H9 (cell line): ENCODE measurements around the gene SLC24A4. TPM values are rescaled to one million over a fixed set of nuclear protein-coding genes. Genes with fewer than 3 reads are reported as not detected.

ENCODE experiments used
- DNase-seq: peaks from one replicate; pipeline ENCODE4 v3.0.0-alpha.2; 2017
- H2AFZ ChIP-seq: one replicate; pipeline ENCODE4 v1.6.1; 2013; ENCODE audit warnings: mild to moderate bottlenecking, low read length, control low read depth, moderate library complexity
- H2AK5ac ChIP-seq: 2 replicates; pipeline ENCODE4 v1.6.1; 2013; ENCODE audit warnings: low read length, control low read depth, mixed read lengths; ENCODE audit not compliant: insufficient read length
- H2BK120ac ChIP-seq: one replicate; pipeline ENCODE4 v1.6.1; 2013; ENCODE audit warnings: low read depth, mild to moderate bottlenecking, low read length, control low read depth, inconsistent platforms; ENCODE audit not compliant: poor library complexity, severe bottlenecking
- H2BK12ac ChIP-seq: 2 replicates; pipeline ENCODE4 v1.6.1; 2013; ENCODE audit warnings: low read length, control low read depth, mixed read lengths, low read depth; ENCODE audit not compliant: insufficient read length
- H2BK15ac ChIP-seq: 2 replicates; pipeline ENCODE4 v1.6.1; 2013; ENCODE audit warnings: low read depth, low read length, control low read depth
- H2BK20ac ChIP-seq: one replicate; pipeline ENCODE4 v1.6.1; 2013; ENCODE audit warnings: low read depth, mild to moderate bottlenecking, low read length, control low read depth, inconsistent platforms; ENCODE audit not compliant: poor library complexity, severe bottlenecking
- H2BK5ac ChIP-seq: 2 replicates; pipeline ENCODE4 v1.6.1; 2013; ENCODE audit warnings: low read length, control low read depth, mixed read lengths; ENCODE audit not compliant: insufficient read length
- H3K14ac ChIP-seq: 2 replicates; pipeline ENCODE4 v1.6.1; 2013; ENCODE audit warnings: low read length, control low read depth; ENCODE audit not compliant: insufficient read depth
- H3K18ac ChIP-seq: 2 replicates; pipeline ENCODE4 v1.6.1; 2013; ENCODE audit warnings: low read depth, mild to moderate bottlenecking, mixed read lengths, low read length, control low read depth; ENCODE audit not compliant: insufficient read length
- H3K23ac ChIP-seq: 2 replicates; pipeline ENCODE4 v1.6.1; 2013; ENCODE audit warnings: low read length, control low read depth, mixed read lengths, low read depth; ENCODE audit not compliant: insufficient read length
- H3K23me2 ChIP-seq: 2 replicates; pipeline ENCODE4 v1.6.1; 2013; ENCODE audit warnings: low read depth, mild to moderate bottlenecking, mixed read lengths, low read length, control low read depth; ENCODE audit not compliant: insufficient read length, poor library complexity, severe bottlenecking
- H3K27ac ChIP-seq: 2 replicates; pipeline ENCODE4 v1.5.1; 2013; ENCODE audit warnings: low read length, control low read depth, mixed read lengths, low read depth; ENCODE audit not compliant: insufficient read length
- H3K27me3 ChIP-seq: 2 replicates; pipeline ENCODE4 v1.6.1; 2013; ENCODE audit warnings: low read length, control low read depth, inconsistent platforms; ENCODE audit not compliant: insufficient read depth
- H3K4ac ChIP-seq: 2 replicates; pipeline ENCODE4 v1.6.1; 2013; ENCODE audit warnings: low read depth, mild to moderate bottlenecking, control low read depth, inconsistent platforms, low read length, moderate library complexity
- H3K4me1 ChIP-seq: 2 replicates; pipeline ENCODE4 v1.6.1; 2013; ENCODE audit warnings: low read length, control low read depth, inconsistent platforms; ENCODE audit not compliant: insufficient read depth
- H3K4me2 ChIP-seq: 2 replicates; pipeline ENCODE4 v1.6.1; 2013; ENCODE audit warnings: low read length, control low read depth, mixed read lengths; ENCODE audit not compliant: insufficient read length, insufficient read depth
- H3K56ac ChIP-seq: 2 replicates; pipeline ENCODE4 v1.6.1; 2013; ENCODE audit warnings: low read depth, mild to moderate bottlenecking, mixed read lengths, low read length, control low read depth; ENCODE audit not compliant: insufficient read length
- H3K79me1 ChIP-seq: 2 replicates; pipeline ENCODE4 v1.6.1; 2013; ENCODE audit warnings: low read depth, mild to moderate bottlenecking, moderate library complexity, low read length, control low read depth, inconsistent platforms; ENCODE audit not compliant: insufficient read depth, poor library complexity, severe bottlenecking
- H3K79me2 ChIP-seq: 2 replicates; pipeline ENCODE4 v1.6.1; 2013; ENCODE audit warnings: low read length, control low read depth, inconsistent platforms; ENCODE audit not compliant: insufficient read depth
- H3K9ac ChIP-seq: 2 replicates; pipeline ENCODE4 v1.6.1; 2013; ENCODE audit warnings: low read length, control low read depth, mixed read lengths; ENCODE audit not compliant: insufficient read length; ENCODE audit errors: extremely low read depth
- H3K9me3 ChIP-seq: one replicate; pipeline ENCODE4 v1.6.1; 2013; ENCODE audit warnings: low read depth, low read length, inconsistent platforms; ENCODE audit not compliant: control insufficient read depth
- H3T11ph ChIP-seq: one replicate; pipeline ENCODE4 v1.6.1; 2013; ENCODE audit warnings: mild to moderate bottlenecking, low read length, control low read depth, inconsistent platforms
- H4K20me1 ChIP-seq: one replicate; pipeline ENCODE4 v1.6.1; 2013; ENCODE audit not compliant: control insufficient read depth, insufficient read length, insufficient read depth
- H4K5ac ChIP-seq: 2 replicates; pipeline ENCODE4 v1.6.1; 2013; ENCODE audit warnings: low read depth, mild to moderate bottlenecking, mixed read lengths, low read length, control low read depth; ENCODE audit not compliant: insufficient read length
- H4K8ac ChIP-seq: replicated peaks from 2 replicates; pipeline ENCODE4 v1.6.1; 2013; ENCODE audit warnings: low read length, control low read depth, mixed read lengths, low read depth; ENCODE audit not compliant: insufficient read length
- H4K91ac ChIP-seq: 2 replicates; pipeline ENCODE4 v1.6.1; 2013; ENCODE audit warnings: low read depth, mild to moderate bottlenecking, moderate library complexity, mixed read lengths, low read length, control low read depth; ENCODE audit not compliant: insufficient read length
- H3K27ac Mint-ChIP-seq, 3 experiments: 2 replicates in 2 of 3; 3 replicates in 1 of 3; pipeline ENCODE4 v1.8.0; 2020 to 2021; ENCODE audit warnings: mixed read lengths in 3 of 3, mild to moderate bottlenecking in 1 of 3, moderate library complexity in 1 of 3
- H3K27me3 Mint-ChIP-seq: 2 replicates; pipeline ENCODE4 v1.8.0; 2021; ENCODE audit warnings: low read depth, mild to moderate bottlenecking, moderate library complexity, mixed read lengths
- H3K36me3 Mint-ChIP-seq, 3 experiments: 2 replicates in 2 of 3; 3 replicates in 1 of 3; pipeline ENCODE4 v1.8.0; 2020 to 2021; ENCODE audit warnings: low read depth in 3 of 3, mixed read lengths in 3 of 3; ENCODE audit not compliant: insufficient read depth in 1 of 3
- H3K4me1 Mint-ChIP-seq, 2 experiments: 2 replicates each; pipeline ENCODE4 v1.8.0; 2020; ENCODE audit warnings: mixed read lengths in 2 of 2
- H3K4me3 Mint-ChIP-seq, 2 experiments: 2 replicates in 1 of 2; 3 replicates in 1 of 2; pipeline ENCODE4 v1.8.0; 2020 to 2021; ENCODE audit warnings: mild to moderate bottlenecking in 2 of 2, mixed read lengths in 2 of 2, moderate library complexity in 1 of 2
- H3K9me3 Mint-ChIP-seq, 2 experiments: 2 replicates in 1 of 2; 3 replicates in 1 of 2; pipeline ENCODE4 v1.8.0; 2020; ENCODE audit warnings: mild to moderate bottlenecking in 2 of 2, mixed read lengths in 2 of 2, moderate library complexity in 1 of 2
- WGBS: extraction: QIAGEN DNeasy Blood & Tissue Kit; methylation state at CpG from one replicate; pipeline ENCODE4 v1.1.7; 2013; ENCODE audit warnings: missing lambda C conversion rate, low lambda C conversion rate, mixed read lengths; ENCODE audit not compliant: insufficient read length; ENCODE audit errors: extremely low coverage; 5-methylcytosine and 5-hydroxymethylcytosine counted together
- total RNA-seq: library from RNA; stranded (reverse); gene quantifications from 2 replicates; pipeline ENCODE4 v1.2.1, GENCODE V29; 2021
- TF ChIP-seq, protein P1 (sequence below): fragments of 200-600 bp; sonication (generic); conservative IDR thresholded peaks from 3 replicates; pipeline ENCODE4 v1.8.0; 2021; ENCODE audit warnings: antibody characterized with exemption, mild to moderate bottlenecking

Gene SLC24A4
- total RNA-seq, 1 experiment from 2014 or later, result 0.24 TPM

DNA sequence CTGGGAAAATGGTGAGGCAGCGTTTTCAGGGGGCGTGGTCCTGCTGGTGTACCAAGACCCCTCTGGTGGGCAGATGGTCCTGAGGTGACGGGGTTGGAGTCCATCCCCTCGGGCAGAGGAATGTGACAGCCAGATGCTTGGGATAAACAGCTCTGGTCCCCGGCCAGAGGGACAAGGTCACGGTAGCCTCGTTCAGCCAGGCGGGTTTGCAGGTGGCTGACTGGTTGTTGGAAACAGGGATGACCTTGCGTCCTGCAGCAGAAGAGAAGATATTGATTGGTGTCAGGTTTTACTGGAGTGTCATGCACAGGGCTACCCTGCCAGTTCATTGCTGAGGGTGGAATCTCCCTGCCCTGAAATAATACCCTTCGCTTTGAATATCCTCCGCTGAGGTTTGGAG lies 43.3 kb downstream of the SLC24A4 start:
- Histone ChIP-seq H3K27me3 (no peaks in the 10 kb centered on the region), H2BK12ac (no peak overlapping the region), H3K4me2 (no peak overlapping the region), H3K14ac (no peak overlapping the region), H2AK5ac (no peak overlapping the region), H3K27ac (no peak overlapping the region), H2BK5ac (no peak overlapping the region), H3K4ac (no peak overlapping the region), H2BK15ac (no peak overlapping the region), H3K23ac (no peak overlapping the region), H3K9ac (no peak overlapping the region), H2BK20ac (no peak overlapping the region), H4K8ac (no peak overlapping the region), H4K20me1 (no peaks in the 10 kb centered on the region), H3K18ac (no peak overlapping the region), H3T11ph (no peak overlapping the region), H3K79me1 (no peaks in the 10 kb centered on the region), H3K4me1 (no peaks in the 10 kb centered on the region), H3K23me2 (no peaks in the 10 kb centered on the region), H4K91ac (no peak overlapping the region), H4K5ac (no peak overlapping the region), H3K79me2 (no peaks in the 10 kb centered on the region), H3K9me3 (no peaks in the 10 kb centered on the region), H2BK120ac (no peak overlapping the region), H2AFZ (no peak overlapping the region), H3K56ac (no peak overlapping the region)
- Mint-ChIP-seq H3K4me3 (no peak overlapping the region), H3K4me1 (no peaks in the 10 kb centered on the region), H3K27me3 (peaks cover 10% of the 10 kb centered on the region), H3K36me3 (no peaks in the 10 kb centered on the region; a peak in 1 of 7 replicates), H3K9me3 (no peaks in the 10 kb centered on the region; a peak in 1 of 5 replicates), H3K27ac (no peak overlapping the region)
- WGBS, result no CpG with 5 or more reads among the region's 11 CpGs
- DNase-seq, result no peak
- TF ChIP-seq, protein P1, sequence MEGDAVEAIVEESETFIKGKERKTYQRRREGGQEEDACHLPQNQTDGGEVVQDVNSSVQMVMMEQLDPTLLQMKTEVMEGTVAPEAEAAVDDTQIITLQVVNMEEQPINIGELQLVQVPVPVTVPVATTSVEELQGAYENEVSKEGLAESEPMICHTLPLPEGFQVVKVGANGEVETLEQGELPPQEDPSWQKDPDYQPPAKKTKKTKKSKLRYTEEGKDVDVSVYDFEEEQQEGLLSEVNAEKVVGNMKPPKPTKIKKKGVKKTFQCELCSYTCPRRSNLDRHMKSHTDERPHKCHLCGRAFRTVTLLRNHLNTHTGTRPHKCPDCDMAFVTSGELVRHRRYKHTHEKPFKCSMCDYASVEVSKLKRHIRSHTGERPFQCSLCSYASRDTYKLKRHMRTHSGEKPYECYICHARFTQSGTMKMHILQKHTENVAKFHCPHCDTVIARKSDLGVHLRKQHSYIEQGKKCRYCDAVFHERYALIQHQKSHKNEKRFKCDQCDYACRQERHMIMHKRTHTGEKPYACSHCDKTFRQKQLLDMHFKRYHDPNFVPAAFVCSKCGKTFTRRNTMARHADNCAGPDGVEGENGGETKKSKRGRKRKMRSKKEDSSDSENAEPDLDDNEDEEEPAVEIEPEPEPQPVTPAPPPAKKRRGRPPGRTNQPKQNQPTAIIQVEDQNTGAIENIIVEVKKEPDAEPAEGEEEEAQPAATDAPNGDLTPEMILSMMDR, result no peak
